GM19023 (cell line): ENCODE results near the gene ARHGAP23.
"Not testable (repeated sequence)": the region's sequence is repeated elsewhere in the genome, so short reads cannot be mapped to it uniquely, and the experiment has no call there.

Source experiments
- ATAC-seq: cut with Tn5 transposase; IDR thresholded peaks from one replicate; pipeline ENCODE4 v1.9.1; 2021; ENCODE audit warnings: mild to moderate bottlenecking, moderate library complexity; ENCODE audit not compliant: unreplicated experiment

ARHGAP23 gene

DNA sequence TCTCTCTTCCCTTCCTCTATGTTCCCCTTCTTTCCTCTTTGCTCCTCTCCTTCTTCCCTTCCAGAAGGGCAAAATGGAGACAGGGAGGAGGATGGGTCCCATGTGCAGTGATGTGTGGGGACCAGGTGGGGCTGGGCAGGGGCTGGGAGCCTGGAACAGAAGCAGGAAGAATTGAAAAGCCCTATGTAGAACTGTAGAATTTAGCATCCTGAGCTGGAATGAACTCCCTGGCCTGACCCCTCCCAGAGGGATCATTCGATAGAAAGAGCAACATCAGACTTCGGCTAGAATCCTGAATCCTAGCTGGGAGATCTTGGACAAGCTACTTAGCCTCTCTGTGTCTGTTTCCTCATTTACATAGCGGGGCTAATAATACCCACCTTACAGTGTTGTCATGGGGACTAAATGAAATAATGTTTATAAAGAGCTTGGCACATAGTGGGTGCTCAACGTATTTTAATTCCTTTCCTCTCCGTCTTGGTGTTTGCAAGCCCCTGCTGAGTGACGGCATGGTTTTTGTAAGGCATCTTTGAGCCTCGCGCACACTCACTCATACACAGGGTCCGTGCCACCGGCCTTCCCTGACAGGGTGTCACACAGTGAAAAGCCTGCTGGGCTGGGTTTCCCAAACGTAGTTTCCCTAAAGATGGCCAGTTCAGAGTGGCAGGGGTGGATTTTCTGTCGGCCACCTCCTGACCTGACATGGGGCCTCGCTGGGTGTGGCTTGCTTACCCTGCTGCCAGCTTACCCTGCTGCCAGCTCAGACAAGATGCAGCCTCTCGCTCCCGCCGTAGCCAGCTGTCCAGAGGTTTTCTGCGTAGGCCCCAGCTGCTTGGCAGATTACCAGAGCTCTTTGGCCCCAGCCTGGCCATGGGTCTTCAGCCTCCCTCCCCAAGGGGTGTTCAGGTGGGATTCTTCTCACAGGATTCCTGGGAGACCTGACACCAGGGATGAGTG lies 6.1 kb upstream of the ARHGAP23 start:
- no peak for ATAC-seq

DNA sequence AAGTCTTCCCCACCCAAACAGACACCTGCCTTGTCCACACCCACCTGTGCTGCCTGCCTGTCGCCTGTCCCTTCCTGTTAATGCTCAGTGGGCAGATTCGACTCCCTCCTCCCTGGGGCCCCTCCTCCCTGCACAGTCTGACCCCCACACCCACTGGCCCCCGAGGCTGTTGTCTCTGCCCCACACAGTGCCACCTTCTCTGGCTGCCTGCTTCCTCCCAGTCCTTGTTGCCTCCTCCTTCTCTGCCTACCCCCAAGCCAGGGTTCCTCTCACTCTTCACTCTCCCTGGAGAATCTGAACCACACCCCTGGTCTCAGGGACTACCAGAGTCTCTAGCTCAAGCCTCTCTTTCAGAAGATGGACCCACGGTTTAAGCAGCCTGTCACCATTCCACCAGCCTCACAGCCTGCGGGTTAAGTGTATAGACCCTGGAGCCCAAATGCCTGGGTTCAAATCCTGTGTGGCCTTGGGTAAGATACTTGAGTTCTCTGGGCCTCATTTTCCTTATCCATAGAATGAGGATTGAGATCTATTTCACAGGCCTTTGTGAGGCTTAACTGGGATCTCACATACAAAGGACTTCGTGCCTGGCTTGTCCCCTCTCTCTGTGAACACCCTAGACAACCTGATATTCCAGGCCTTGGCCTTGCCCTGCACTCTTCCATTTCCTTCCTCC lies 3.8 kb upstream of the ARHGAP23 start:
- ATAC-seq, result no peak

DNA sequence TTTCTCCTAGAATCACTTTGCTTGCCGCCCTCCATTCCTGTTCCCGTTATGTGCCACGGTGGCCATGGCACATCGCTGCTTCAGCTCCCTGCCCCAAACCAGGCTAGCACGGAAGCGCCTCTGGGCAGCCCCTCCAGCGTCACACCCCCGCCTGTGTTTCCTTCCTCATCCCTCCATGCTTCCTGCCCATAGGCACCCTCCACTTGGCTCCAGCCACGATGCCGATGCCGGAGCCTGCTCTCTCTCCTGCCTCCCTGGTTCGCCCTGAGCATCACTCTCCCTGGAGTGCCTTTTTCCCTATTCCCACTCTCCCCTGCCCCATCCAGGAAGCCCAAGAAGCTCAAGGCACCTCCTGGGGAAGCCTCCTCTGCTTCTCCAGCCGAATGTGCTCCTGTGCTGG lies 3.2 kb upstream of the ARHGAP23 start:
- no peak for ATAC-seq

DNA sequence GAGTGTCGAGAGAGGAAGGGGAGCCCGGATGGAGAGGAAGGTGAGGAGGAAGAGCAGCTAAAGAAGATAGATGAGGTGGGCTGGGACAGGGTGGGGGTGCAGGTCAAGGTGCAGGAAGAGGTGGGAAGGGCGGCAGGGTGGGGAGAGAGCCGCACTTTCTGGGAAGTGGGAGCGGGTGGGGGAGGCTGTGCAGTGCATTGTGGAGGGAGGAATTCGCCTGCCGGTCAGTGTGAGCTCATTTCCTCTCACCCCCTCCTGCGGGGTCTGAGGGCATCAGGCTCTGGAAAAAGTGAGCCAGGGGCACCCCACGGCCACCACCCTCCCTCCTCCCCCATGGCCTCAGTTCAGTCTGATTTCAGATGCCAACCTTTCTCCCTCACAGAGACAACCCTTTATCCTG lies 2.5 kb upstream of the ARHGAP23 start:
- no peak for ATAC-seq

DNA sequence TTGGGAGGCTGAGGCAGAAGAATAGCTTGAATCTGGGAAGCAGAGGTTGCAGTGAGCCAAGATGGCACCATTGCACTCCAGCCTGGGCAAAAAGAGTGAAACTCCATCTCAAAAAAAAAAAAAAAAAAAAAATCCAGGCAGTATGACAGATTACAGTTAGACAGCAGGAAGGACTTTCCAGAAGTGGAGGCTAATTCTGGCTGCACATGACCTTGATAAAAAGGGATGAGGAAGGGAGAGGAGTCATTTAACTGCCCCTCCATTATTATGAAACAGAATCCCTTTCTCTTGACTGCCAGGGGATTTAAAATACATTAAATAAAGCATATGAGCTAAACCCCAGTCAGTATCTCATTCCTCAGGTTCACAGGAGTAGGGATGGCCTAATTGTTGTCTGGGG lies 1.8 kb upstream of the ARHGAP23 start:
- no peak for ATAC-seq

DNA sequence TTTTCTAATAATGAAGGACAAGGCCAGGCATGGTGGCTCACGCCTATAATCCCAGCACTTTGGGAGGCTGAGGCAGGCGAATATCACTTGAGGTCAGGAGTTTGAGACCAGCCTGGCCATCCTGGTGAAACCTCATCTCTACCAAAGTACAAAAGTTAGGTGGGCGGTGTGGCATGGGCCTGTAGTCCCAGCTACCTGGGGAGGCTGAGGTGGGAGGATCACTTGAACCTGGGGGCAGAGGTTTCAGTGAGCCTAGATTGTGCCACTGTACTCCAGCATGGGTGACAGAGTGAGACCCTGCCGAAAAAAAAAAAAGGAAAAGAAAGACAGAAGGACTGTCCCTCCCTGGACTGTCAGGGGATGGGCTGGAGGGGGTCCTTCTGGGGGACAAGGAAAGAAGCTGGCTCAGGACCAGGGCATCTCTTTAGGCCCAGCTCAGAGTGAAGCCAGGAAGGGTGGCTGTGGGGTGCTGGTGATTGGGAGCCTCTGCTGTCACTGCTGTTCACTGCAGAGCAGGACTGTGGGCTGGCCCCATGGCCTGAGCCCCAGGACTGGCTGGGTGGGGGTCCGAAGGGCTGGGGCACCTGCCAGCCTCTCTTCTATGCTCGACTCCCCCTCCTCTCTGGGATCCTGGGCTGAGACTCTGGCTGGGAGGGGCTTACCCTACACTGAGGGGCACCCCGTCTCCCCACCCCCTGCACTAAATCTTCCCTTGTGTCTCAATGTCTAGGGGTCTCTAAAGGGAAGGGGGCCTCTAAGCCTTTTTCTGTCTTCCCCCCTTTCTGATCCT lies 909 bp upstream of the ARHGAP23 start:
- ATAC-seq, result no peak

DNA sequence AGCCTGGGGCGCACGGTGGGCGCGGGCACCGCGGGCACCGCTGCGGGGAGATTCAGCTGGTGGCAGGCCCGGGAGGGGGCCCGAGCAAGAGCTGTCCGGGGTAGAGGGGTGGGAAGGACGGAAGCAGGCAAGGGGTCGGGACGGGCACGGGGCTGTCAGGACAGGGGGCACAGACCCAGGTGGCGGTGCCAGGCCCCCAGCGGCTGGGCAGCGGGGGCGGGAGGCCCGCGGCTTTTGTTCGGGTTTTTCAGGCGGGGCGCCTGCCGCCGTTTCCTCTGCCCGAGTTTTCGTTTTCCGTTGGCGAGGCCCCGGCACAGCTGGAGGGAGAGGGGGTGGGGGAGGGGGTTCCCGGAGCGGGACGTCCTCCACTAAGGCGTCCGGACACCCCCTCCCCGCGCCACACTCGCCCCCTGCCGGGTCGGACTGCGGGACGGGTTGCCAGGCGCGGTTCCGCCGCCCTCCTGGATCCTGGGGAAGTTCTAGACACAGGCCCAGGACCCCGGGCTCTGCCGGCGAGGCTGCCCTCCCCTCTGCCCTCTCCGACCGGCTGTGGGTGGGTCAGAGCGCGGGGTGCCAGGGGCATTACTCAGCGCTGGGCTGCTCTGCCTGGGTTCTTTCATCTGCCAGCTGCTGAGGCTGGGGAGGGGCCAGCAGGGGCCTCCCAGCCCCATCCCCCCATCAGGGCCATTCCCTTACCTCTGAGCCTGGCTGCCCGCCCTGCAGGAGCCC lies 543 bp downstream of the ARHGAP23 start:
- no peak for ATAC-seq

DNA sequence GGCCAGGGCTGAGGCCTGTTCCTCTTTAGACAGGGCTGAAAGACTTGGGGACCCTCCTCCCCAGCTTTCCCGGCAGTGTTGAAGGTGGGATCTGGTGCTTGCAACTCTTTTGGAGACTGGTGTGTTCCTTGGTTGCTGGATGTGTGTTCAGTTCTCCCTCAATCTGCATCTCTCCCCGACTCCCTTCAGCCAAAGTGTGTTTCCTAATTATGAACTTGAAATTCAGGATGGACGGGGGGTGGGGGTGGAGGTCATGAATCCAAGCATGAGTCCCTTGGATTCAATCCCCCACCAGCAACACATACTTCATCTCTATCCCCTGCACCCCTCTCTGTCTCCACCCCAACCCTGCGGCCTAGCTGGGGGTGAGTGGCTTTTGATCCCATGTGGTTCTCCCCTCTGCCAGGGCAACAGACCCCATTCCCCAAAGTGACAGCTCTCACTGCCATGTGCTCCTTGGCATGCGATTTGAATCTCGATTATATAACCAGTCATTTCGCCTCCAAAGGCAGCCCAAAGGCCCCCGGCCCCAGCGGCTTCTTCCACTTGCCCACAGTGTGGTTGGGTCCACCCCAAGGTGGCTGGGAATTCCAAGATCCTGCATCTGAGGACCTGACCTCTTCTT lies 1.3 kb downstream of the ARHGAP23 start:
- ATAC-seq, result no peak

DNA sequence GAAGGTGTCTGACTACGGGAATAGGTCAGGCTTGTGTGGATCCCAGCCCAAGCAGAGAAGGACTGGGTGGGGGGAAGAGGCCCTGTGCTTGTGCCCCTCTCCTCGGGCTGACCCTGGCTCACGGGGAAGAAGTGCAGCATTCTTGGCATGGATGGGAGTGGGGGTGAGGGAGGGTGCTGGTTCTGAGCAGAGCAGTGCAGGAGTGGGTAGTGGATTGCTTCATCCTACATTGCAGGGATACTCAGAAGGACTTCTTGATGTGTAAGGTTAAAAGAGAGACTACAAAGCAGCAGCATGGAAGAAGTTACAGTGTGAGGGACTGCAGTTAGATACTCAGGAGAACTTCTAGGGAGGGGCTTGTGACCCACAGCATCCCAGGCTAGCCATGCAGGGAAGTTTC lies 2.1 kb downstream of the ARHGAP23 start:
- ATAC-seq, result no peak

DNA sequence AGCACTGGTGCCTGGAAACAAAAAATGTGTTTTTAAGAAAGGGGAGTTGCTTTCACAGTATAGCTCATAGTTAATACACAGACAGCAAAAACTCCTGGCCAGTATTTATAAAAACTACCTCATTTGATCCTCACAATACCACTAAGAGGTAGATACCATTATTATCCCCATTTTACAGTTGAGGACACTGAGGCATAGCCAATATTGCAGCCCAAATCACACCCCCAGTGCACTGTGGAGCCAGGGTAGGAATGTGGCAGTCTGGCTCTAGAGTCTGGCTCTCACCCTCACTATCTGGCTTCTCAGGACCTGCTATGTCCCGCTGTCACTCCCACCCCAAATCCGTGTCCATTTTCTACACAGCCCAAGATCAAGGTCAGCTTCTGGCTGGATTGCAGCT lies 2.6 kb downstream of the ARHGAP23 start:
- no peak for ATAC-seq

DNA sequence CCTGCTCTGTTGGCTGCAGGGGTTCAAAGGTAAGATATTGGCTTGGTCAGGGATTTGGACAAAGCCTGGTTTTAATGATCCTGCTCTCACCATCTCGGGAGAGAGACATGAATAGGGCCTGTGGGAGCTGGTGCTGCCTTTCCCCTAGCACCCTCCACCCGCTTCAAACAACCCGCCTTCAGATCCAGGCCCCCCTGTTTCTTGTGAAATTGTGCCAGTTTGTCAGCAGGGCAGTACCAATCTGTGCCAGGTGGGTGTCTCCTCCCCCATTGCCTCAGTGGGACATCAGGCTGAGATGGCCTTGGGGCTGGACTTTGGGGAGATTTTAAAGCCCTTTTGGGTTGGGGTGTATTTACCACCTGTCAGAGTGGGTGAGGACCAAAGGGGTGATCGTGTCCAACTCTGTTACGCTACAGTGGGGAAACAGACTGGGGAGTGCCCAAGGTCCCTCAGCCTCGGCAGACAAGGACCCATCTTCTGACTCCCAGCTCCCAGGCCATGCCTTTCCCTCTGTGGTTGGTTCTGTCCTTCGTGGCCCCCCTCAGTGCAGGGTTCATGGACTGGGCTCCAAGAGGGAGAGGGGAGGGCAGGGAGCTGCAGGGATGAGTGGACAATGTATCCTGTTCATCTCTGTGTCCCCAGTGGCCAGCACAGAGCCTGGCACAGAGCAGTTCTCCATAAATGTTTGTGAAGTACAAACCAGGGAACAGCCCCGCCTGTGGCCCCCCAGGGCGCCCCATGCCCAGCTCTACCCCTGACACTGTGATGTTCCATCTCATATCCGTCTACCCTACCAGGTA lies 3.3 kb downstream of the ARHGAP23 start:
- ATAC-seq, result no peak

DNA sequence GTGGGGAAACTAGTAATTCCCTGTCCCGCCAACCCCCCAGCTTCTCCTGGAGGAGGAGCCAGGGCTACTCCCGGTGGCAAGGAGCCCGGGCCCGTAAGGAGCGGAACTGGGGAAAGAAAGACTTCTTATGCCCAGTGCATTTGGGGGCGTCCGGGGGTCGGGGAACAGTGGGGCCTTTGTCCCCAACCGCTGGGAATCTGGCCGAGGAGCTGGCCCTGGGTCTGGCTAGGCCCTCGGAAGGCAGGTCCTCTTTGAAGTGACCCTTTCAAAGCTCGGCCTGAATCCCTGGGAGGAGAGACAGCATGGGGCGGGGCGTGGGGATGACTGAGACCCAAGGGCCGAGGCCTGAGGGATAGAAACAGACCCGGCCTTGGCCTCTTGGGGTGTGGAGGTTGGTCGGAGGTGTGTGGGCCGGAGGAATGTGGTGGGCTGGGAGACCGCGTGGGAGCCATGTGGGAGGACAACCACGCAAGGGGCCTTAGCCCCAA lies 6.0 kb downstream of the ARHGAP23 start:
- no peak for ATAC-seq

DNA sequence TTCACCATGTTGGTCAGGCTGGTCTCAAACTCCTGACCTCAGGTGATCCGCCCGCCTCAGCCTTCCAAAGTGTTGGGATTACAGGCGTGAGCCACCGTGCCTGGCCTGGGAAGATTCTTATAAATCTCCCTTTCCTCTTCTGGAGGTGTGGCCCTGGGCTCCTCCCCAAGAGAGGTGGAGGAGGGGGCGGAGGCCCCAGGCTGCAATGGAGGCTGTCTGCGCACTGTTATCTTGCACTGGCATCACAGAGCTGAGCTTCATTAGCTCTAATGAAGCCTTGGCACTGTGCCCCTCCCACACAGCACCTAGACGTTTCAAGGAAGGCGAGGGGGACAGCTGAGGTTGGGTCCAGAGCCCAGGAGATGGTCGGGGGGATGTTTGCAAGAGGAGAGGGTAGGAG lies 7.5 kb downstream of the ARHGAP23 start:
- no peak for ATAC-seq

DNA sequence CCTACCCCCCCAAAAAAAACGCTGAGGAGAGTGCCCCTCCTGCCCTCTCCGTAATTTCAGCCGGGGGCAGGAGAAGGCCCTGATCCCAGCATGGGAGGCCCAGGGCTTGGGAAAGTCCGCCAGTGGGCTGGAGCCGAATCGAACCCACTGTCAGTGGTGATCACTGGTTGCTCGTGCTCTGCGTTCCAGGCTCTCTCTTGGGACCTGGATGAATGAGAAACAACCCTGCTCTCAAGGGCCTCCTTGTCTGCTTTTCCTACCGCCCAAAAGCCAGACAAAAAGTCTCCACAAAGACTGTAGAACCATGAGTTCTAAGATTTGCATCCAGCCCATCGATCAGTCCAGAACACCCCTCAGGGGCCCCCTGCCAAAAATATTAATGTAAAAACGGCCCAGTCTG lies 8.1 kb downstream of the ARHGAP23 start:
- ATAC-seq, result no peak

DNA sequence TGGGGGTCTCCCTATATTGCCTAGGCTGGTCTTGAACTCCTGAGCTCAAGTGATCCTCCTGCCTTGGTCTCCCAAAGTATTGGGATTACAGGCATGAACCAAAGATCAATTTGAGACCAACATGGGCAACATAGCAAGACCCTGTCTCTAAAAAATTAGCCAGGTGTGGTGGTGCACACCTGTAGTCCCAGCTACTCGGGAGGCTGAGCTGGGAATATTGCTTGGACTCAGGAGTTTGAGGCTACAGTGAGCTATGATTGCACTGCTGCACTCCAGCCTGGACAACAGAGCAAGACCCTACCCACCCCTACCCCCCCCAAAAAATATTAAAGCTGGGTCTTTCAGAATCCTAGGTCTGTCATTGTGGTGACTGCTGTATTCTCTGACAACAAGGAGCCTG lies 9.0 kb downstream of the ARHGAP23 start:
- not testable (repeated sequence) for ATAC-seq

DNA sequence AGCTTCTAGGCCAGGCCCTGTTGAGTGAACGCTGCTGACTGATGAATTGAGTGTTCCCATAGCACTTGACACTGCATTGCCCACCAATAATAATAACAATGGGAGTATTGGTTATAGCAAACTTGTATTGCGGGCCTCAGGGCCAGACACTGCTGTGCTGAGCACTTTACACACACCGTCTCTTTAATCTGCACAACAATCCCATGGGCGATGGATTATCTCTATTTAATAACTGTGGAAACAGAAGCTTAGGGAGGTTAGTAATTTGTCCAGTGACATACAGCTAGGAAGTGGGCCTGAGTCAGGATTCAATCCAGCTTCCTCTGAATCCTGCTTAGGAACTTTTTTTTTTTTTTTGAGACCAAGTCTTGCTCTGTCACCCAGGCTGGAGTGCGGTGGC lies 11.2 kb downstream of the ARHGAP23 start:
- ATAC-seq, result no peak

DNA sequence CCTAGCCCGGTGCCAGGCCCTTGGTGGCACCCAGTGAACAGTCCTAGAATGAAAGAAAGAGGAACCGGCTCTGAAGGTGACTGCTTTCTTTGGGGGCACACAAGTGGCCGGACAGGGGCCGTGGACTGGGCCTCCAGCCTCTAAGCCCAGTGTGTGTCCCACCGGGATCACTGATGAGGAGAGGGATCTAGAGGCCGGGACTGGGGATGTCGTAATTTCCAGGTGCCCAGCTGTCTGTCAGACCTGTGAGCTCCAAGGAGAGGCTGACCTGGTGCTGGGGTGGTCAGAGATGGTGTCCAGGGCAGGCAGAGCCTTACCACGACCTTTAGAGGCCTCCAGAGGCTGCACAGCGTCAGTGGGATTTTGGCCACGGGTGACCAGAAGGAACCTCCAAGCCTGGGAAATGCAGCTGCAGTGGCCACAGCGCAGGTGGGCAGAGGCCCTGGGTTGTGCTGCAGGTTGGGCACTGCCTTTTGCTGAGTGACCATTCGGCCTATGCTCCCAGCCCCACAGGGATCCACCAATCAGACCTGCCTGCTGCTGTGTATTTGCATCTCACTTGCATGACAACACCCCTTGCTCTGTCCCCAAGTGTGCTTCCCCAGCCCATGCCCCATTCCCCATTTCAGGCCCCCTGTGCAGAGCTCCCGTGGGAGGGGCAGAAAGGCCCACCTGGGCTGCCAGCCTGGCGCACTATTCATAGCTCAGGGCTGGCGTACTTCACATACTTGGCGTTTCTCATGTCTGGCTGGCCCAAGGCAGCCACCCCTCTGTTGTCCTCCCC lies 12.5 kb downstream of the ARHGAP23 start:
- ATAC-seq, result no peak

DNA sequence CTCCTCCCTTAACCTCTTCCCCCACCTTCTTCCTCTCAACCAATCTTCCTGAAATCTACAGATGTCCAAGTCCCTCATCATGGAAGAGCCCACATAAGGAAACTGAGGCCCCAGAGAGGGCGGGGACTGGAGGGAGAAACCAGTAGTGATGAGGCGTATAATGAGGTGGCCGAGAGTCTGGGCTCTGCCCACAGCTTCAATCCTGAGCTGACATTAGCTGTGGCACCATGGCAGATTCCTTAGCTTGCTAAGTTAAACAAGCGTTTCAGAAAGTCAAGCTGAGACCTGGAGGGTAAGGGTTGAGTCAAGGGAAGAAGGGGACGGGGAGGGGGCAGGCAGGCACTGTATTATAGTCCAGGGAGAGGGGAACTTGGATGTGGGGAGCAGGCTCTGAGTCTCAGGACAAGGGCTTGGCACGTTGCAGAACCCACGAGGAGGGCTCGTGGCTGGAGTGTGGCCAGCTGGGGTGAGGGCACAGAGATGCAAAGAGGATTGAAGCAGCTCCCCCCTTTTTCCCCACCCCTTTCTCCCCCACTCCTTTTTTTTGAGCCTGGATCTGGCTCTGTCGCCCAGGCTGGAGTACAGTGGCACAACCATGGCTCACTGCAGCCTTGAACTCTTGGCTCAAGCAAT lies 13.3 kb downstream of the ARHGAP23 start:
- no peak for ATAC-seq
